ENCODE results near the gene PFKM.

DNA sequence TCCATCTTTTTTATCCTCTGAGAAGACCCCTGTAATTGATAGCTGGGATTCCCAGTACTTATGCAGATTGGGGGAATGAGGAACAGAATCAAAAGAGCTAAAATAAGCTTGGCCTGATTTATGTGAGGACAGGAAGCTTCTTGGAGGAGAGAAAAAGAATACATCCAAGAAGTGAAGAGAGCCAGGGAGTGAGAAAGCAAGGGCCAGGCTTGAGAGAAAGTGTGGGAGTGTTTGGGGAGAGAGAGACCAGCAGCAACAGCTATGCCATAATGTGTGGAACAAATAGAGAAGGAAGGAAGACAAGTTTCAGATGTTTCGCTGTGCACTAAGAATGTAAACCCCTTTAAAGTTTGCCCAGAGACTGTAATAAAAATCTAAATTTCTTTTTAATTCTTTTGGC, 60.3 kb downstream of the PFKM start:
- TF ChIP-seq, protein P1, sequence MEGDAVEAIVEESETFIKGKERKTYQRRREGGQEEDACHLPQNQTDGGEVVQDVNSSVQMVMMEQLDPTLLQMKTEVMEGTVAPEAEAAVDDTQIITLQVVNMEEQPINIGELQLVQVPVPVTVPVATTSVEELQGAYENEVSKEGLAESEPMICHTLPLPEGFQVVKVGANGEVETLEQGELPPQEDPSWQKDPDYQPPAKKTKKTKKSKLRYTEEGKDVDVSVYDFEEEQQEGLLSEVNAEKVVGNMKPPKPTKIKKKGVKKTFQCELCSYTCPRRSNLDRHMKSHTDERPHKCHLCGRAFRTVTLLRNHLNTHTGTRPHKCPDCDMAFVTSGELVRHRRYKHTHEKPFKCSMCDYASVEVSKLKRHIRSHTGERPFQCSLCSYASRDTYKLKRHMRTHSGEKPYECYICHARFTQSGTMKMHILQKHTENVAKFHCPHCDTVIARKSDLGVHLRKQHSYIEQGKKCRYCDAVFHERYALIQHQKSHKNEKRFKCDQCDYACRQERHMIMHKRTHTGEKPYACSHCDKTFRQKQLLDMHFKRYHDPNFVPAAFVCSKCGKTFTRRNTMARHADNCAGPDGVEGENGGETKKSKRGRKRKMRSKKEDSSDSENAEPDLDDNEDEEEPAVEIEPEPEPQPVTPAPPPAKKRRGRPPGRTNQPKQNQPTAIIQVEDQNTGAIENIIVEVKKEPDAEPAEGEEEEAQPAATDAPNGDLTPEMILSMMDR (conservative IDR thresholded peaks at IDR 0.05 in 1 of 2, IDR thresholded peaks at IDR 0.05 in 1 of 2; ENCODE audit: extremely low read depth in 1 of 2, insufficient read depth in 1 of 2, low read depth in 1 of 2, low read length in 2 of 2), result no peak
- TF ChIP-seq EZH2 (IDR thresholded peaks at IDR 0.05; ENCODE audit: borderline replicate concordance, low read length), result no peak
